ENCODE results near the gene ATP5MC3. TPM values are rescaled to one million over a fixed set of nuclear protein-coding genes. Genes with fewer than 3 reads are reported as not detected.

Gene ATP5MC3
- total RNA-seq, 4 donors from 2014 or later, result 123 to 141 (median 133) TPM

DNA sequence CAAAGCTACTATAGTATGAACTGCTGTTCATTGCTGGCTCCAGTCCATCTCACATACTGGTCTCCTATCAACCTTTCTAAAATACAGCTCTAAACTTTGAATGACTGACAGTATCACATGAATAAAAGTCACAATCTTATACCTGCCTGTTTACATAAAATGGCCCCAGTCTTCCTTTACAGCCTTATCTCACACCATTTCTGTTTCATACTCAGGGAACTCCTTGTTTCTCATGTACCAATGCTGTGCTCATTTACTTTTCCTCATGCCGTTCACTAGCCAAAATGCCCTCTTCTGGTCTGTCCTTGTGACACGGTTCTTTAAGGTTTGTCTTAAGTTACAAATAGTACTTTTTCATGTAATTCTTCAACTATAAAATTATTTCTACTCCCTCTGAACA is 6.2 kb downstream of the ATP5MC3 start:
- H3K4me3 ChIP-seq, result no peak overlapping the region
- 65% methylated on average over 2 of the region's 2 CpGs for WGBS
- H3K27ac ChIP-seq (replicated peaks in 1 of 4), result no peak overlapping the region
- peaks cover 14 to 27% (median 21%) of the 10 kb centered on the region in 4 donors for H3K4me1 ChIP-seq
- DNase-seq (ENCODE audit: extremely low spot score), result no peak
- no peak for TF ChIP-seq POLR2A (IDR thresholded peaks at IDR 0.05; ENCODE audit: low read depth)
- no peak for TF ChIP-seq POLR2AphosphoS5 (IDR thresholded peaks at IDR 0.05)
- TF ChIP-seq, protein P1, sequence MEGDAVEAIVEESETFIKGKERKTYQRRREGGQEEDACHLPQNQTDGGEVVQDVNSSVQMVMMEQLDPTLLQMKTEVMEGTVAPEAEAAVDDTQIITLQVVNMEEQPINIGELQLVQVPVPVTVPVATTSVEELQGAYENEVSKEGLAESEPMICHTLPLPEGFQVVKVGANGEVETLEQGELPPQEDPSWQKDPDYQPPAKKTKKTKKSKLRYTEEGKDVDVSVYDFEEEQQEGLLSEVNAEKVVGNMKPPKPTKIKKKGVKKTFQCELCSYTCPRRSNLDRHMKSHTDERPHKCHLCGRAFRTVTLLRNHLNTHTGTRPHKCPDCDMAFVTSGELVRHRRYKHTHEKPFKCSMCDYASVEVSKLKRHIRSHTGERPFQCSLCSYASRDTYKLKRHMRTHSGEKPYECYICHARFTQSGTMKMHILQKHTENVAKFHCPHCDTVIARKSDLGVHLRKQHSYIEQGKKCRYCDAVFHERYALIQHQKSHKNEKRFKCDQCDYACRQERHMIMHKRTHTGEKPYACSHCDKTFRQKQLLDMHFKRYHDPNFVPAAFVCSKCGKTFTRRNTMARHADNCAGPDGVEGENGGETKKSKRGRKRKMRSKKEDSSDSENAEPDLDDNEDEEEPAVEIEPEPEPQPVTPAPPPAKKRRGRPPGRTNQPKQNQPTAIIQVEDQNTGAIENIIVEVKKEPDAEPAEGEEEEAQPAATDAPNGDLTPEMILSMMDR (IDR thresholded peaks at IDR 0.05), result no peak
- TF ChIP-seq EP300 (IDR thresholded peaks at IDR 0.05), result no peak
- peaks cover 19 to 71% (median 48%) of the 10 kb centered on the region in 4 donors for H3K36me3 ChIP-seq
- no peaks in the 10 kb centered on the region for H3K27me3 ChIP-seq
- intact Hi-C loops (cut with DNase I), result no loop called here
- no peaks in the 10 kb centered on the region for H3K9me3 ChIP-seq

GRCh38 chr2:175170659-175171304 is 10.7 kb downstream of the ATP5MC3 start:
- H3K9me3 ChIP-seq, result no peaks in the 10 kb centered on the region
- DNase-seq (ENCODE audit: extremely low spot score), result no peak
- intact Hi-C loops (cut with DNase I), result no loop called here
- TF ChIP-seq POLR2A (IDR thresholded peaks at IDR 0.05; ENCODE audit: low read depth) (no peak), POLR2AphosphoS5 (IDR thresholded peaks at IDR 0.05) (no peak), EP300 (IDR thresholded peaks at IDR 0.05) (no peak)
- TF ChIP-seq, protein P1 (IDR thresholded peaks at IDR 0.05), result no peak
- H3K4me3 ChIP-seq, result no peak overlapping the region
- no peaks in the 10 kb centered on the region for H3K27me3 ChIP-seq
- 87% methylated on average over 3 of the region's 3 CpGs for WGBS
- H3K36me3 ChIP-seq, result peaks cover 0 to 31% (median 11%) of the 10 kb centered on the region in 4 donors
- peaks cover 13 to 24% (median 23%) of the 10 kb centered on the region in 4 donors for H3K4me1 ChIP-seq
- H3K27ac ChIP-seq (replicated peaks in 1 of 4), result no peak overlapping the region

DNA sequence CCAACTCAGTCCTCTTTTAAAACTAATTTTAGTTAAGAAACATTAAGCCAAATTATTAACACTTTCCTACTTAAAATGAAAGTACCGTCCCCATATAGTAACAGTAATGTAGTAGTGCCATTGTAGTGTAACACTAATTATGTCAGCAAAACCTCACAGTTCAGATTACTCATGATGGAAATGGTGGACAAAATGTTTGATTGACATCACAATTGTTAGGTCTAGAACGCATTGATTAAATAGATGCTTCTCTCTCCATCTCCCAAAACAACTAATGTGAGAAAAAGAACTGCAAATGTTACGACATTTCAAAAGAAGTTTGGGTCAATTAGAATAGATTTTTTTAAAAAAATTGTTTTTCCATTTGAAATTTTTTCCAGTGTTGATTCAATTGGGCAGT is 12.3 kb downstream of the ATP5MC3 start:
- peaks cover 13 to 31% (median 27%) of the 10 kb centered on the region in 4 donors for H3K4me1 ChIP-seq
- H3K9me3 ChIP-seq, result no peaks in the 10 kb centered on the region
- no peaks in the 10 kb centered on the region for H3K27me3 ChIP-seq
- H3K4me3 ChIP-seq, result peak overlapping the region in 2 of 4 donors; percentile 92 to 94
- TF ChIP-seq, protein P1 (IDR thresholded peaks at IDR 0.05), result no peak
- TF ChIP-seq EP300 (IDR thresholded peaks at IDR 0.05) (no peak), POLR2A (IDR thresholded peaks at IDR 0.05; ENCODE audit: low read depth) (no peak), POLR2AphosphoS5 (IDR thresholded peaks at IDR 0.05) (no peak)
- WGBS, result 58% methylated on average over 3 of the region's 3 CpGs
- DNase-seq (ENCODE audit: extremely low spot score), result no peak
- peak overlapping the region in 3 of 4 donors; percentile 94 to 99 (median 97) for H3K27ac ChIP-seq (replicated peaks in 1 of 4)
- H3K36me3 ChIP-seq, result peaks cover 0 to 18% (median 8%) of the 10 kb centered on the region in 4 donors
- intact Hi-C loops (cut with DNase I), result no loop called here

DNA sequence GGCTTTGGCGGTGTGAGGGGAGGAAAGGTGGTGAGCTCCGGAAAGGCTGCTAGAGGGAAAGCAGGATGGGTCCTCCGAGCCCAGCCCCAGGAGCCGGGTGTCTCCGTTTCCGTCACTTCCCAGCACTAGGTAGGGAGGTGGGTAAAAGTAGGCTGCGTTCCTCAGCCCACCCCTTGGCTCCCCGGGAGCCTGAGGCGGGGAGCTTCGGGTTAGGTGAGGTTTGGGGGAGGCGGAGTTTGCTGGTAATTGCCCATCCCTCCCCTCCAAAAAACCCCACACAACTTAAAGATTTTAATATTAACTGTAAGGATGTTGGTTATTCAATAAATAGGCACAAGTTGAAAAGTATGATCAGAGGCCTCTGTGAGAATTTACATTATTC is 13.0 kb downstream of the ATP5MC3 start:
- intact Hi-C loops (cut with DNase I), result no loop called here
- H3K36me3 ChIP-seq, result peaks cover 0 to 11% (median 5%) of the 10 kb centered on the region in 4 donors

DNA sequence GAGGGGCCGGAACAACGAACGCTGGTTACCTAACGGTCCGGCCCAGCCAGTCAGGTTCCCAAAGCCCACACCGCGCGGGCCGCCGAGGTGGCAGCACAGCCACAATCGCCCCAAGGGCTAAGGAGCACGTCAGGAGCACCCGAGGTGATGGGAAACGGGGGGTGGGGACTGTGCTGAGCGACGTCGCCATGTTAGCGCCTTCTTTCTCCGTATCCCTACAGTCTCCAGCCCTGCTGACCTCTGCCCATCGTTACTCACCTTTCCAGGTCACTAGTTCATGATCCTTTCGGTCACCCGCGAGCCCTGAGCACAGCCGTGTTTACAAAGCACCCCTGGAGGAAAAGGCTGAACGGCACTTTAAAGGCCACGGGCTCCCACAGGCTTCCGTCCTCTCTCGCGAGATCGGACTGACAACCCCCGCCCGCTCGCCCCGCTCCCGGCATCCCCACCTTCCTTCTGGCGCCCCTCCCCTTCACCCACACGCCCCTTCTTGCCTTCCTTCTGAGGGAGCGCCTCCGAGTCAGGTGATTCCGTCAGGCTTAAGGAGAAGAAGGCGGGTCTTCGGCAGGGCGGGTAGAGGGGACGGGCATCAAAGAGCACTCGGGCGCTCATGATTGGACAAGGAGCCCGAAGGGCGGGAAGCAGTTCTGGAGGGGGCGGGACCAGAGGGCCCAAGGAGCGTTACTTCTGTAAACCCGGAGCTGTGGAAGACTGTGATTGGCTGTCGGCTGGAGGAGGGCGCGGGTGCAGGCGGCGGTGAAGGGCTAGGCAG is 13.5 kb downstream of the ATP5MC3 start, which contains the start of gene ATF2:
Gene ATF2, minus strand, starts transcription at position 412 of the 772 bp plus-strand sequence. CDS start 31,760 bp downstream, outside the sequence.
- under 1% methylated on average over 45 of the region's 56 CpGs for WGBS
- Histone ChIP-seq H3K9me3 (no peaks in the 10 kb centered on the region), H3K4me1 (peaks cover 13 to 31% (median 27%) of the 10 kb centered on the region in 4 donors), H3K36me3 (peaks cover 0 to 7% (median 3%) of the 10 kb centered on the region in 4 donors), H3K4me3 (peak within 1 kb of the TSS; percentile 92 to 99 (median 94)), H3K27ac (replicated peaks in 1 of 4) (peak within 1 kb of the TSS; percentile 94 to 99 (median 96)), H3K27me3 (no peaks in the 10 kb centered on the region)
- peak; percentile 100 for DNase-seq (ENCODE audit: extremely low spot score)
- intact Hi-C loops (cut with DNase I), result no loop called here
- TF ChIP-seq, protein P1 (IDR thresholded peaks at IDR 0.05), result peak in 1 of 3 experiments; percentile 15
- peak; percentile 88 to 89 for TF ChIP-seq POLR2AphosphoS5 (IDR thresholded peaks at IDR 0.05)
- no peak for TF ChIP-seq EP300 (IDR thresholded peaks at IDR 0.05)
- TF ChIP-seq POLR2A (IDR thresholded peaks at IDR 0.05; ENCODE audit: low read depth), result peak; percentile 24

More for the DNA sequence above, 13.0 kb downstream of the ATP5MC3 start:
- 0% methylated on average over 8 of the region's 11 CpGs for WGBS
- peak; percentile 50 for TF ChIP-seq POLR2A (IDR thresholded peaks at IDR 0.05; ENCODE audit: low read depth)
- TF ChIP-seq POLR2AphosphoS5 (IDR thresholded peaks at IDR 0.05), result no peak
- H3K9me3 ChIP-seq, result no peaks in the 10 kb centered on the region
- no peaks in the 10 kb centered on the region for H3K27me3 ChIP-seq
- peaks cover 13 to 31% (median 27%) of the 10 kb centered on the region in 4 donors for H3K4me1 ChIP-seq
- peak overlapping the region; percentile 92 to 99 (median 94) for H3K4me3 ChIP-seq
- peak overlapping the region; percentile 94 to 99 (median 96) for H3K27ac ChIP-seq (replicated peaks in 1 of 4)
- no peak for DNase-seq (ENCODE audit: extremely low spot score)
